GM12873 (cell line): ENCODE results near the gene IGFL2.

Experiments used
- CTCF ChIP-seq: IDR thresholded peaks from 2 replicates; pipeline ENCODE4 v1.5.1; 2012; ENCODE audit warnings: low read depth, mild to moderate bottlenecking, moderate library complexity, low read length, control low read depth; ENCODE audit not compliant: insufficient read depth; ENCODE audit errors: missing control alignments

The IGFL2 gene

GRCh38 chr19:46131485-46132143 is 16.4 kb upstream of the IGFL2 start:
- no peak for TF ChIP-seq CTCF

- no peak for TF ChIP-seq CTCF
Observed at GRCh38 chr19:46132508-46133100, 15.4 kb upstream of the IGFL2 start.

GRCh38 chr19:46133101-46133627 is 14.9 kb upstream of the IGFL2 start:
- TF ChIP-seq CTCF, result no peak

GRCh38 chr19:46133777-46134241 is 14.2 kb upstream of the IGFL2 start:
- TF ChIP-seq CTCF, result no peak

- TF ChIP-seq CTCF, result no peak
Observed at GRCh38 chr19:46134527-46134926, 13.5 kb upstream of the IGFL2 start.

GRCh38 chr19:46137915-46138473 is 10.0 kb upstream of the IGFL2 start:
- no peak for TF ChIP-seq CTCF

- TF ChIP-seq CTCF, result no peak
Observed at GRCh38 chr19:46141421-46141820, 6.6 kb upstream of the IGFL2 start.
